ENCODE data around the gene APOF.

DNA sequence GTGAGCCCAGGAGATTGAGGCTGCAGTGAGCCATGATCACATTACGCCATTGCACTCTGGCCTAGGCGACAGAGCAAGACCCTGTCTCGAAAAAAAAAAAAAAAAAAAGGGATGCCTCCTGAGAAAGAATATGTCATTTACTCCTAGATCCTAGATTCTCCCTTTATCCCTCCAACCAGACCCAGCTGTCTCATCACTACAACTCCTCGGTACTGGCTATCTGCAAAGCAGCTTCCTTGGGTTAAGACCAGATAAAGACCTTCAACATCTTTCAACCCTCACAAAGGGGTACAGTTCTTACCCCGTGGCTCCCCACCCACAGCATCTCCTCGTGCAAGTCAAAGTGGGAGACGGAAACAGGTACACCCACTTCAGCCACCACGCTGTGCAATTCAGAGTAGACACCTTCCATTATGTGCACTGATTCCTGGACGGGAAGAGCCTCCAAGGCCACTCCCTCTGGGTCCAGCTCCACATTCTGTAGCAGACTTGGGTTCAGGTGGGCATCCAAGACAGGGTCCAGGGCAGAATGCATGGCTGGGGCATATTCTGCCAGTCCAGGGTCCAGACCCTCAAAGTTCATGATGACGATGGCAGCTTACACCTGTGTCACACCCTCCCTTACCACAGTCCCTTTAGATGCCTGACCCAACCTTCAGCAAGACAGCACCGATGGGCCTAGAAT, 30.0 kb downstream of the APOF start:
- TF ChIP-seq GATA3 (IDR thresholded peaks at IDR 0.05; ENCODE audit: low read depth, low read length) (no peak), GATA2 (IDR thresholded peaks at IDR 0.05; ENCODE audit: low read depth, low read length) (no peak)

All from SH-SY5Y (cell line).